C4-2B (cell line): ENCODE results near the gene FGD6.

Source experiments
- H3K27ac ChIP-seq: fragments of 450-650 bp; 2 replicates; pipeline ENCODE4 v1.5.1; 2017
- ZFX ChIP-seq: fragments of 450-650 bp; IDR thresholded peaks from 2 replicates; pipeline ENCODE4 v1.6.1; 2017
- TF ChIP-seq, protein P1 (sequence below): fragments of 450-650 bp; conservative IDR thresholded peaks from 2 replicates; pipeline ENCODE4 v1.5.1; 2017; ENCODE audit warnings: mild to moderate bottlenecking

The FGD6 gene

DNA sequence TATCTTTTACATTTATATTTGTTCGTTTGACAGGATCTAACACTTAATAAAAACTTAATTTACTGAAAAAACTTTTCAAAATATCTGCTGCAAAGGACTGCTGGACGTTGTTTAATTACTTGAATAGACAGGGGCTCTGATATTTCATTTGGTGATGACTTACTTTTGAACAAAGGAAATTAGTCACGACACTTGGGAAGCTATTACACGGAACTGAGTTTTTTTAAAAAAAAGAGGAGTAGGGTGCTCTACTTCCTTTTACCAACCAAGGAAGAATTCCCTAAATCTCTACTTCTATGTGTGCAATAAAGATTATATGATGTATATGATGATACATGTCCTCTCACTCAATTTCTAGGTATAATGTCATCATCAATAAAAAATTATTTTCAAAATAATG lies 4.7 kb downstream of the FGD6 start:
- TF ChIP-seq, protein P1, sequence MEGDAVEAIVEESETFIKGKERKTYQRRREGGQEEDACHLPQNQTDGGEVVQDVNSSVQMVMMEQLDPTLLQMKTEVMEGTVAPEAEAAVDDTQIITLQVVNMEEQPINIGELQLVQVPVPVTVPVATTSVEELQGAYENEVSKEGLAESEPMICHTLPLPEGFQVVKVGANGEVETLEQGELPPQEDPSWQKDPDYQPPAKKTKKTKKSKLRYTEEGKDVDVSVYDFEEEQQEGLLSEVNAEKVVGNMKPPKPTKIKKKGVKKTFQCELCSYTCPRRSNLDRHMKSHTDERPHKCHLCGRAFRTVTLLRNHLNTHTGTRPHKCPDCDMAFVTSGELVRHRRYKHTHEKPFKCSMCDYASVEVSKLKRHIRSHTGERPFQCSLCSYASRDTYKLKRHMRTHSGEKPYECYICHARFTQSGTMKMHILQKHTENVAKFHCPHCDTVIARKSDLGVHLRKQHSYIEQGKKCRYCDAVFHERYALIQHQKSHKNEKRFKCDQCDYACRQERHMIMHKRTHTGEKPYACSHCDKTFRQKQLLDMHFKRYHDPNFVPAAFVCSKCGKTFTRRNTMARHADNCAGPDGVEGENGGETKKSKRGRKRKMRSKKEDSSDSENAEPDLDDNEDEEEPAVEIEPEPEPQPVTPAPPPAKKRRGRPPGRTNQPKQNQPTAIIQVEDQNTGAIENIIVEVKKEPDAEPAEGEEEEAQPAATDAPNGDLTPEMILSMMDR = no peak
- TF ChIP-seq ZFX = no peak
- H3K27ac ChIP-seq = no peak overlapping the region

DNA sequence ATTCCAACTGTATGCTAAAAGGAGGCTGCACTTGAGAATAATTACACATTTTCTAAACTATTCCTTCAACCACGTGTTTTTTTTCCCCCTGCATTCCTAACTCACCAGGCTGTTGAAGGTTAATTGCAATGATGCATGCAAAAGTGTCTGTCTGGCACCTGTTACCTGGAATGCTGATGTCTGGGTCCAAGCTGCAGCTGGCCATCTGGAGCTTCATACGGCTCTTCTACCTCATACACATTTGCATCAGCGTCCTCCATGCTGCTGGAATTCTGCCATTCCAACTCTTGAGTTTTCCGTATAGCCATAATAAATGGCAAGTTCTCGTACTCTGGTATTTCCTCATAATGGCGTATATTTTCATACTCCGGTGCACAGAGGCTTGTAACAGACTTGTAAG lies 8.6 kb downstream of the FGD6 start:
- H3K27ac ChIP-seq = no peak overlapping the region
- TF ChIP-seq, protein P1 = no peak
- TF ChIP-seq ZFX = no peak

DNA sequence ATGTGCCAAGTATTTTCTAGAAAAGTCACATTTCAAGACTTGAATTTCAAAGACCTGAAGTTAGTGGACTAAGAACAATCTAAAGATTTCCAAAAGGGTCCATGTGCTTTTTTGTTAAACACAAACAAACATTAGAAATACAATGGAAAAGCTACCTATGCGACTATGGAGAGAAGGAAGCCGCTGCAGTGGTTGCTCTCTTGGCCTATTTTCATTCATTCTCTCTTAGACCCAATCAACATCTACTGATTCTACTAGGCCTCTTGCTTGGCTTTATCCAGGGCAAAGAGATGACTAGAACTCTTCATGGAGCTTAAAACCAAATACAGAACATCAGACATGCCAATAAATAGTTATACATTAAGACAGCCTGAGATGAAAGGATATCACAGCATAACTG lies 9.9 kb downstream of the FGD6 start:
- H3K27ac ChIP-seq = no peak overlapping the region

DNA sequence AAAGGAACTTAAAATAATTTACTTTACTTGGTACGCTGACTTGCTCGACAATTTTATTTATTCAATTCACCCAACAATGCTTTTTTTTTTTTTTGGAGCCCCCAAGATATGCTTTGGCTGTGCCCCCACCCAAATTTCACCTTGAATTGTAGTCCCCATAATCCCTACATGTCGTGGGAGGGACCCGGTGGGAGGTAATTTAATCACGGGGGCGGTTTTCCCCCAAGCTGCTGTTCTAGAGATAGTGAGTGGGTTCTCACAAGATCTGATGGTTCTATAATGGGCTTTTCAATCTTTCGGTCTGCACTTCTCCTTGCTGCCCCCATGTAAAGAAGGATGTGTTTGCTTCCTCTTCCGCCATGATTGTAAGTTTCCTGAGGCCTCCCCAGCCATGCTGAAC lies 10.4 kb downstream of the FGD6 start:
- no peak overlapping the region for H3K27ac ChIP-seq
- TF ChIP-seq ZFX = no peak
- TF ChIP-seq, protein P1 = no peak

More for the DNA sequence above, 9.9 kb downstream of the FGD6 start:
- no peak for TF ChIP-seq ZFX
- TF ChIP-seq, protein P1 = no peak

DNA sequence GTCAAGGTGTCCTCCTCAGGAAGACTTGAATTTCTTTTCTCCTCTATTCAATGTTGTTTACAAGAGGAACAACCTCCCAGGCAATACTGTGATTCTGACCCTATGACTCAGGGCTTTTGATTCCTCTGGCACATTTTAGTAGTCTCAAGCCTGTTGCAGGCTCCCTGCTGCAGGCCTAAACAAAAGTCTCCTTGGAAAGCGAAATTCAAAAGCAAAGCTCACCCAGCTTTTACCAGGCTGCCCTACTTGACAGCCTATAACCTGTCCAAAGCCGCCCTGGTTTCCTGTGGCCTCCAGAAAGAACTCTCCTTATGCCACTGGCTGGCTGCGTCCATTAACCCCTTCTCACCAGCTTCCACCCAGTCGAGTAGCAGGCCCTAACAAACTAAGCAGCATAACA lies 11.6 kb downstream of the FGD6 start:
- TF ChIP-seq, protein P1 = no peak
- TF ChIP-seq ZFX = no peak
- H3K27ac ChIP-seq = no peak overlapping the region

DNA sequence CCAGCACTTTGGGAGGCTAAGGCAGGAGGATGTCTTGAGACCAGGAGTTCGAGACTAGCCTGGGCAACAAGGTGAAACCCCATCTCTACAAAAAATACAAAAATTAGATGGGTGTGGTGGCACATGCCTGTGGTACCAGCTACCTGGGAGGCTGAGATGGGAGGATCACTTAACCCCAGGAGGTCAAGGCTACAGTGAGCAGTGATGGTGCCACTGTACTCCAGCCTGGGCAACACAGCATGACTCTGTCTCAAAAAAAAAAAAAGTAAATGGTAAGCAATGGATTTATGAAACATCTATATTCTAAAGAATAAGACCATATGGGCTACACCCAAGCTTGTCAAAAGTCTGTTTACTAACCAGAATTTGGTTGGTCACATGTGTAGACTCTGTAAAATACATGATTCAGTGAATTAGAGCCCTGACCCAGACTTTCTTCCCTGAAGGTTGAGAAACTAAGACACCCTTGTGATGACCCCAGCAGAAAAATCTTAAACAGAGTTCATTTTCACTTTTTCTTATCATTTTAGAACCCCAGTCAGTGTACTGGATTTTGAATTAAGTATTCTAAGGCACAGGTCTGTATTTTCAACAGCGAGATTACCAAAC lies 12.1 kb downstream of the FGD6 start:
- TF ChIP-seq, protein P1 = no peak
- TF ChIP-seq ZFX = no peak
- H3K27ac ChIP-seq = no peak overlapping the region

DNA sequence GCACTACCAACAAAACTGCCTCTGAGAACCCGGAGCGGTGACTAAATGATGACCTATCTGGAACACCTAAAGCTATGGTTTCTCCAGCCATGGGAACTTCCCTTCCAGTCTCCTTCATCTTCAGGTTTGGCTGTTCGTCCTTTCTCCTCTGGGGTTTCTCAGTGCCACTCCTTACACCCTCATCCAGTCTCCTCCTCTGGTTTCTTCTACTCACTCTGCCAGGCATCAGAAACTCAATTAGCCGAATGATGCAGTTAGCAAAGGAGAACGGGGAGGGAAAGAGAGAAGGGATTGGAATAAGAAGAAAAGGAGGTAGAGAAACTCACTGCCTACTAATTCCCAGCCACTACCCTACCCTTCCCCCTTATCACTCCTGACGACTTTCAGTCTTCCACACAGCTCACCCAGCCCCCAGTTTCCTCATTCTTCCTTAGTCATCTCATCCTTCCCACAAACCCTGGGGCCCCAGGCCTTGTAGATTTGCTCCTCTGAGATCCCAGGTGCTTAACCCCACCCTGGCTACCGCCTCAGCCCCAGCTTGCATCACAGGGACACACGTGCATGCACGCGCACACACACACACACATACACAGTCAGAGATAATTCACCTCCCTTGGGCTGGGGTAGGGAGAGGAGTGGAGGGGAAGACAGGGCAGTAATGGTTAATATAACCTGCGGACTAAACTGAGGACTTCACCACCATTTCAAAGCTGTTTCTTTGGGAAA lies 13.0 kb downstream of the FGD6 start:
- TF ChIP-seq ZFX = no peak
- TF ChIP-seq, protein P1 = no peak
- no peak overlapping the region; the same call in 1 of the 2 replicates for H3K27ac ChIP-seq
